COLO668 (cell line): ENCODE results near the gene GDI1.

Experiments
- DNase-seq: peaks from one replicate; lab custom pipeline; 2025; ENCODE audit not compliant: unreplicated experiment; lab: John Stamatoyannopoulos, UW

Gene GDI1

GRCh38 chrX:154478728-154479622 lies 42.0 kb downstream of the GDI1 start, which contains the start of gene LAGE3:
Gene LAGE3, minus strand, starts transcription at chrX:154479281. Its CDS starts 366 bp downstream, at chrX:154478915.
- peak; percentile 97 for DNase-seq

- no peak for DNase-seq
Observed at GRCh38 chrX:154481195-154481594, 44.2 kb downstream of the GDI1 start.

- no peak for DNase-seq
Observed at GRCh38 chrX:154481911-154482601, 45.1 kb downstream of the GDI1 start.

- DNase-seq = no peak
Observed at GRCh38 chrX:154482786-154483185, 45.8 kb downstream of the GDI1 start.

GRCh38 chrX:154483325-154483724 lies 46.4 kb downstream of the GDI1 start:
- no peak for DNase-seq

GRCh38 chrX:154484255-154485149 lies 47.5 kb downstream of the GDI1 start:
- peak; percentile 48 for DNase-seq

GRCh38 chrX:154485150-154486051 lies 48.4 kb downstream of the GDI1 start:
- peak; percentile 58 for DNase-seq

- peak; percentile 68 for DNase-seq
Observed at GRCh38 chrX:154486052-154486395, 49.1 kb downstream of the GDI1 start.

- DNase-seq = peak; percentile 83
Observed at GRCh38 chrX:154486396-154487207, 49.6 kb downstream of the GDI1 start, which contains the start of gene UBL4A. Gene UBL4A, minus strand, starts transcription at chrX:154486615. Its CDS starts 31 bp downstream, at chrX:154486584.

- no peak for DNase-seq
Observed at GRCh38 chrX:154487518-154488290, 50.8 kb downstream of the GDI1 start.

- no peak for DNase-seq
Observed at GRCh38 chrX:154488336-154489075, 51.6 kb downstream of the GDI1 start.

GRCh38 chrX:154489182-154489581 lies 52.2 kb downstream of the GDI1 start:
- no peak for DNase-seq

GRCh38 chrX:154490021-154490413 lies 53.1 kb downstream of the GDI1 start:
- DNase-seq = peak; percentile 75

GRCh38 chrX:154490414-154491083 lies 53.6 kb downstream of the GDI1 start, which contains the start of gene SLC10A3:
Gene SLC10A3, minus strand, starts transcription at chrX:154490629. Its CDS starts 1,689 bp downstream, at chrX:154488940.
- DNase-seq = peak; percentile 98
